Esophagus muscularis mucosa (tissue), 4 donors: Measurements from ENCODE around the gene MAOB. TPM values are rescaled to one million over a fixed set of nuclear protein-coding genes. Genes with fewer than 3 reads are reported as not detected.

Experiments
- DNase-seq: peaks from one replicate; pipeline ENCODE4 v3.0.0-alpha.2; 2017; ENCODE audit errors: extremely low spot score
- H3K27ac ChIP-seq, 4 donors: fragments of 200-600 bp; sonication (generic); replicated peaks in 1 of 4; 1 replicate in 3 of 4; 2 replicates in 1 of 4; pipeline ENCODE4 v1.5.1; 2016 to 2019; ENCODE audit warnings: mild to moderate bottlenecking in 1 of 4
- H3K27me3 ChIP-seq, 4 donors: fragments of 200-600 bp; sonication (generic); one replicate each; pipeline versions ENCODE4 v1.5.1 to v1.6.0; 2016 to 2019
- H3K36me3 ChIP-seq, 4 donors: fragments of 200-600 bp; sonication (generic); one replicate each; pipeline ENCODE4 v1.5.1; 2016 to 2019
- H3K4me1 ChIP-seq, 4 donors: fragments of 200-600 bp; sonication (generic); one replicate each; pipeline ENCODE4 v1.5.1; 2016 to 2019
- H3K4me3 ChIP-seq, 4 donors: fragments of 200-600 bp; sonication (generic); 1 replicate in 2 of 4; 2 replicates in 2 of 4; pipeline ENCODE4 v1.5.1; 2016 to 2019; ENCODE audit warnings: mild to moderate bottlenecking in 4 of 4, moderate library complexity in 1 of 4
- H3K9me3 ChIP-seq, 4 donors: fragments of 200-600 bp; sonication (generic); 1 replicate in 3 of 4; 2 replicates in 1 of 4; pipeline ENCODE4 v1.5.1; 2016 to 2019
- EP300 ChIP-seq: sonication (generic); formaldehyde crosslinking; IDR thresholded peaks from one replicate; pipeline ENCODE4 v1.6.1; 2017; ENCODE audit warnings: antibody characterized with exemption
- POLR2A ChIP-seq: fragments of 450-650 bp; IDR thresholded peaks from one replicate; pipeline ENCODE4 v1.6.1; 2017; ENCODE audit warnings: antibody characterized with exemption, moderate library complexity, mild to moderate bottlenecking, low read depth
- POLR2AphosphoS5 ChIP-seq, 2 donors: sonication (generic); formaldehyde crosslinking; IDR thresholded peaks; one replicate each; pipeline ENCODE4 v1.6.1; 2017; ENCODE audit warnings: antibody characterized with exemption in 2 of 2
- WGBS: methylation state at CpG from one replicate; pipeline ENCODE4 v1.1.5; 2018; 5-methylcytosine and 5-hydroxymethylcytosine counted together
- intact Hi-C: fragments of 100-400 bp; cut with DNase I; formaldehyde crosslinking; loops from one replicate; pipeline ENCODE4 v1.15.1; 2023
- total RNA-seq, 4 donors: library from RNA; depleted of rRNA; stranded (reverse); fragments of >200 nt; gene quantifications; one replicate each; pipeline versions ENCODE4 v1.1.0 to v1.2.1, GENCODE V29; 2016
- TF ChIP-seq, protein P1 (sequence below), 3 experiments: fragments of 200-600 bp in 2 of 3; fragments of 450-650 bp in 1 of 3; sonication (generic) in 2 of 3; IDR thresholded peaks; one replicate each; pipeline ENCODE4 v1.5.1; 2017 to 2019; ENCODE audit warnings: antibody characterized with exemption in 3 of 3, mild to moderate bottlenecking in 2 of 3, moderate library complexity in 1 of 3

The MAOB gene
- total RNA-seq, 4 donors from 2014 or later = 37.1 to 87.8 (median 41.3) TPM

- no peaks in the 10 kb centered on the region for H3K9me3 ChIP-seq
- no peak overlapping the region for H3K27ac ChIP-seq
- no peaks in the 10 kb centered on the region for H3K27me3 ChIP-seq
- H3K4me3 ChIP-seq = no peak overlapping the region
- no peaks in the 10 kb centered on the region for H3K4me1 ChIP-seq
- no peak for DNase-seq
- intact Hi-C loops = no loop called here
- no peak for TF ChIP-seq POLR2AphosphoS5 (IDR thresholded peaks at IDR 0.05)
- TF ChIP-seq, protein P1, sequence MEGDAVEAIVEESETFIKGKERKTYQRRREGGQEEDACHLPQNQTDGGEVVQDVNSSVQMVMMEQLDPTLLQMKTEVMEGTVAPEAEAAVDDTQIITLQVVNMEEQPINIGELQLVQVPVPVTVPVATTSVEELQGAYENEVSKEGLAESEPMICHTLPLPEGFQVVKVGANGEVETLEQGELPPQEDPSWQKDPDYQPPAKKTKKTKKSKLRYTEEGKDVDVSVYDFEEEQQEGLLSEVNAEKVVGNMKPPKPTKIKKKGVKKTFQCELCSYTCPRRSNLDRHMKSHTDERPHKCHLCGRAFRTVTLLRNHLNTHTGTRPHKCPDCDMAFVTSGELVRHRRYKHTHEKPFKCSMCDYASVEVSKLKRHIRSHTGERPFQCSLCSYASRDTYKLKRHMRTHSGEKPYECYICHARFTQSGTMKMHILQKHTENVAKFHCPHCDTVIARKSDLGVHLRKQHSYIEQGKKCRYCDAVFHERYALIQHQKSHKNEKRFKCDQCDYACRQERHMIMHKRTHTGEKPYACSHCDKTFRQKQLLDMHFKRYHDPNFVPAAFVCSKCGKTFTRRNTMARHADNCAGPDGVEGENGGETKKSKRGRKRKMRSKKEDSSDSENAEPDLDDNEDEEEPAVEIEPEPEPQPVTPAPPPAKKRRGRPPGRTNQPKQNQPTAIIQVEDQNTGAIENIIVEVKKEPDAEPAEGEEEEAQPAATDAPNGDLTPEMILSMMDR (IDR thresholded peaks at IDR 0.05) = no peak
- no peak for TF ChIP-seq POLR2A
- no peak for TF ChIP-seq EP300
- 78% methylated on average over 7 of the region's 7 CpGs for WGBS
- H3K36me3 ChIP-seq = no peaks in the 10 kb centered on the region
Observed at GRCh38 chrX:43758044-43758443, 124.2 kb downstream of the MAOB start.

DNA sequence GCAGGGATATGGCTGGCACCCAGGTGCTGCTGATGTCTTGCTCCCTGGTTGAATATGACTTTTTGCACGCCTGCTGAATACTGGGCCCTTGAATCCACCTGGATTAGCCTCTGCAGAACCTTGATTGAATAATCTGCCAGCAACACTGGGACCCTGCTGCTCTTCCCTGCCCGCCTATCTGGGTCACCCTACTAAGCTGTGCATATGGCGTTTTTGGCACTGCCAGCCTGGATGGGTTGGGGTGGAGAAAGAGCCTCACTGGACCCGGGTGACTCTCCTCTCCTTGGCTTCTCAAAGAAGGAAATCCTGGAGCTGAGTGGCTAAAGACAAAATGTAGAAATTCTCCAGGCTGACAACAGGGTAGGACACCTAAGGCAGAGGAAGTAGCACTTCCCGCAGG is 126.2 kb downstream of the MAOB start:
- intact Hi-C loops = no loop called here
- DNase-seq = no peak
- Histone ChIP-seq H3K4me3 (no peak overlapping the region), H3K4me1 (no peaks in the 10 kb centered on the region), H3K27ac (no peak overlapping the region), H3K27me3 (no peaks in the 10 kb centered on the region), H3K36me3 (no peaks in the 10 kb centered on the region), H3K9me3 (peaks cover 0 to 6% (median 0%) of the 10 kb centered on the region in 4 donors)
- TF ChIP-seq, protein P1 (IDR thresholded peaks at IDR 0.05) = no peak
- TF ChIP-seq EP300 (no peak), POLR2A (no peak), POLR2AphosphoS5 (IDR thresholded peaks at IDR 0.05) (no peak)
- 72% methylated on average over 5 of the region's 5 CpGs for WGBS

GRCh38 chrX:43753637-43754036 is 128.6 kb downstream of the MAOB start:
- DNase-seq = no peak
- no peaks in the 10 kb centered on the region for H3K27me3 ChIP-seq
- H3K4me1 ChIP-seq = peaks cover 0 to 7% (median 3%) of the 10 kb centered on the region in 4 donors
- intact Hi-C loops = loop anchor here (5.0 kb wide), 1 partner anchor 1976 kb away; no protein-coding TSS in a partner anchor
- H3K9me3 ChIP-seq = peaks cover 0 to 6% (median 0%) of the 10 kb centered on the region in 4 donors
- 67% methylated on average over 3 of the region's 3 CpGs for WGBS
- H3K36me3 ChIP-seq = no peaks in the 10 kb centered on the region
- H3K27ac ChIP-seq = no peak overlapping the region
- no peak for TF ChIP-seq POLR2A
- TF ChIP-seq, protein P1 (IDR thresholded peaks at IDR 0.05) = no peak
- no peak for TF ChIP-seq POLR2AphosphoS5 (IDR thresholded peaks at IDR 0.05)
- no peak for TF ChIP-seq EP300
- no peak overlapping the region for H3K4me3 ChIP-seq

- Histone ChIP-seq H3K36me3 (peaks cover 0 to 4% (median 2%) of the 10 kb centered on the region in 4 donors), H3K4me1 (peaks cover 0 to 11% (median 3%) of the 10 kb centered on the region in 4 donors), H3K27me3 (no peaks in the 10 kb centered on the region), H3K9me3 (peaks cover 0 to 6% (median 0%) of the 10 kb centered on the region in 4 donors), H3K27ac (no peak overlapping the region), H3K4me3 (no peak overlapping the region)
- WGBS = 18% methylated on average over 6 of the region's 6 CpGs
- intact Hi-C loops = loop anchor here (2.0 to 5.0 kb wide), 2 partner anchors 191 to 1973 kb away; no protein-coding TSS in a partner anchor
- TF ChIP-seq, protein P1 (IDR thresholded peaks at IDR 0.05) = peak; percentile 51 to 66 (median 54)
- TF ChIP-seq POLR2AphosphoS5 (IDR thresholded peaks at IDR 0.05) (peak in 1 of 2 donors; percentile 58), POLR2A (no peak)
- no peak for DNase-seq
Observed at GRCh38 chrX:43750248-43750676, 132.0 kb downstream of the MAOB start.

GRCh38 chrX:43747476-43747875 is 134.8 kb downstream of the MAOB start:
- TF ChIP-seq POLR2AphosphoS5 (IDR thresholded peaks at IDR 0.05) = peak in 1 of 2 donors; percentile 21
- TF ChIP-seq, protein P1 (IDR thresholded peaks at IDR 0.05) = no peak

More at GRCh38 chrX:43747476-43747875, 134.8 kb downstream of the MAOB start:
- no peak overlapping the region for H3K27ac ChIP-seq
- intact Hi-C loops = loop anchor here (5.0 kb wide), 1 partner anchor 90 kb away; the partner anchor contains the start of gene MAOA
- H3K36me3 ChIP-seq = peaks cover 13 to 24% (median 21%) of the 10 kb centered on the region in 4 donors
- peaks cover 0 to 6% (median 0%) of the 10 kb centered on the region in 4 donors for H3K9me3 ChIP-seq
- peaks cover 1 to 16% (median 11%) of the 10 kb centered on the region in 4 donors for H3K4me1 ChIP-seq
- 85% methylated on average over 2 of the region's 2 CpGs for WGBS
- H3K4me3 ChIP-seq = no peak overlapping the region
- no peaks in the 10 kb centered on the region for H3K27me3 ChIP-seq
- no peak for DNase-seq
